ENCODE measurements around the gene ENTHD1. TPM values are rescaled to one million over a fixed set of nuclear protein-coding genes. Genes with fewer than 3 reads are reported as not detected.

ENTHD1 gene
- total and polyA plus RNA-seq, 9 of the 15 experiments (the other 6 are each of a cell fraction or from before 2014, with no cell fraction given) = 0.13 to 0.98 (median 0.35) TPM

GRCh38 chr22:39917776-39918495 is 24.4 kb upstream of the ENTHD1 start (continued):
- TF ChIP-seq HMG20A (CRISPR knock-in tag; conservative IDR thresholded peaks at IDR 0.05) = no peak
- no peak for TF ChIP-seq PKNOX1 (IDR thresholded peaks at IDR 0.05)
- peak; percentile 85 for TF ChIP-seq NFIC (IDR thresholded peaks at IDR 0.05)
- TF ChIP-seq HDAC3 (IDR thresholded peaks at IDR 0.05; ENCODE audit: borderline replicate concordance, partially characterized antibody) = no peak
- no peak for TF ChIP-seq STAT6 (CRISPR knock-in tag; IDR thresholded peaks at IDR 0.05)
- no peak for TF ChIP-seq POLR2B (IDR thresholded peaks at IDR 0.05; ENCODE audit: low read depth, partially characterized antibody)
- no peak for TF ChIP-seq BCOR (IDR thresholded peaks at IDR 0.05)
- TF ChIP-seq JUNB (CRISPR knock-in tag; conservative IDR thresholded peaks at IDR 0.05) = no peak
- no peak for TF ChIP-seq EHMT2 (IDR thresholded peaks at IDR 0.05)
- no peak for TF ChIP-seq OTX1 (CRISPR knock-in tag; IDR thresholded peaks at IDR 0.05)
- TF ChIP-seq ETS1 (conservative IDR thresholded peaks at IDR 0.05; ENCODE audit: control insufficient read depth, low read depth, low read length) = no peak
- no peak for TF ChIP-seq XRCC5 (IDR thresholded peaks at IDR 0.05; ENCODE audit: low read depth, low read length)
- no peak for TF ChIP-seq HOMEZ (CRISPR knock-in tag; IDR thresholded peaks at IDR 0.05)
- TF ChIP-seq DLX4 (CRISPR knock-in tag; IDR thresholded peaks at IDR 0.05) = no peak
- no peak for TF ChIP-seq PRDM10 (IDR thresholded peaks at IDR 0.05; ENCODE audit: partially characterized antibody)
- TF ChIP-seq MTA2 (IDR thresholded peaks at IDR 0.05; ENCODE audit: low read depth) = no peak
- no peak for TF ChIP-seq CBX5 (IDR thresholded peaks at IDR 0.05; ENCODE audit: borderline replicate concordance, low read depth)
- no peak for TF ChIP-seq ARNT (IDR thresholded peaks at IDR 0.05)

Measured in K562 (cell line).